Measurements from ENCODE around the gene MUC6.

MUC6 gene, protein sequence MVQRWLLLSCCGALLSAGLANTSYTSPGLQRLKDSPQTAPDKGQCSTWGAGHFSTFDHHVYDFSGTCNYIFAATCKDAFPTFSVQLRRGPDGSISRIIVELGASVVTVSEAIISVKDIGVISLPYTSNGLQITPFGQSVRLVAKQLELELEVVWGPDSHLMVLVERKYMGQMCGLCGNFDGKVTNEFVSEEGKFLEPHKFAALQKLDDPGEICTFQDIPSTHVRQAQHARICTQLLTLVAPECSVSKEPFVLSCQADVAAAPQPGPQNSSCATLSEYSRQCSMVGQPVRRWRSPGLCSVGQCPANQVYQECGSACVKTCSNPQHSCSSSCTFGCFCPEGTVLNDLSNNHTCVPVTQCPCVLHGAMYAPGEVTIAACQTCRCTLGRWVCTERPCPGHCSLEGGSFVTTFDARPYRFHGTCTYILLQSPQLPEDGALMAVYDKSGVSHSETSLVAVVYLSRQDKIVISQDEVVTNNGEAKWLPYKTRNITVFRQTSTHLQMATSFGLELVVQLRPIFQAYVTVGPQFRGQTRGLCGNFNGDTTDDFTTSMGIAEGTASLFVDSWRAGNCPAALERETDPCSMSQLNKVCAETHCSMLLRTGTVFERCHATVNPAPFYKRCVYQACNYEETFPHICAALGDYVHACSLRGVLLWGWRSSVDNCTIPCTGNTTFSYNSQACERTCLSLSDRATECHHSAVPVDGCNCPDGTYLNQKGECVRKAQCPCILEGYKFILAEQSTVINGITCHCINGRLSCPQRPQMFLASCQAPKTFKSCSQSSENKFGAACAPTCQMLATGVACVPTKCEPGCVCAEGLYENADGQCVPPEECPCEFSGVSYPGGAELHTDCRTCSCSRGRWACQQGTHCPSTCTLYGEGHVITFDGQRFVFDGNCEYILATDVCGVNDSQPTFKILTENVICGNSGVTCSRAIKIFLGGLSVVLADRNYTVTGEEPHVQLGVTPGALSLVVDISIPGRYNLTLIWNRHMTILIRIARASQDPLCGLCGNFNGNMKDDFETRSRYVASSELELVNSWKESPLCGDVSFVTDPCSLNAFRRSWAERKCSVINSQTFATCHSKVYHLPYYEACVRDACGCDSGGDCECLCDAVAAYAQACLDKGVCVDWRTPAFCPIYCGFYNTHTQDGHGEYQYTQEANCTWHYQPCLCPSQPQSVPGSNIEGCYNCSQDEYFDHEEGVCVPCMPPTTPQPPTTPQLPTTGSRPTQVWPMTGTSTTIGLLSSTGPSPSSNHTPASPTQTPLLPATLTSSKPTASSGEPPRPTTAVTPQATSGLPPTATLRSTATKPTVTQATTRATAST (N-terminal part only)

DNA sequence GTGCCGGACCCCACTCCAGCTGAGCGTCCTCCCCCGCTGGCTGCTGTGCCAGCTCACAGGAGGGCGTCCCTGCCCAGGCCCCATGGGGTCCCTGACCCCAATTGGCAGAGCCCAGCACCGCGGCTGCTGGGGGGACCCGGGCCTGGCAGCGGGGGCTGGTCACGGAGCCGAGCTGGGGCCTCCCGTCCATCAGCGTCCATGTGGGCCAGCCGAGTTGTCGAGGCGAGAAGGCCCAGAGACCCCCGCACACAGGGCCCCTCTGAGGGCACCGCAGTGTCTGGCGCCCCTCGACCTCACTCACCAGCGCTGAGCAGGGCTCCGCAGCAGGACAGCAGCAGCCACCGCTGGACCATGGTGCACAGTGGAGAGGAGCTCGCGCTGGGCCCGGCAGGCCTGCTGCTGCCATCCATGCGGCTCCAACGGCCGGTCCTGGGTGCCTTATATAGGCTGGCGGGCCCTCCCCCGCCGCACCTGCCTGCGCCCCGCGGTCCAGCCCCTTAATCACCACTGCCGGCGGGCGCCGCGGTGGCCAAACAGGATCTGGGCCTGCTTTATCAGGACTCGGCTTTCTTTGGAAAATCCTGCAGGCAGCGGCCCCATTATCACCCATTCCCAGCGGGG, at the start of gene MUC6:
TSS of gene MUC6 (minus strand) at position 416 of the 621 bp plus-strand sequence. CDS start at position 353, 63 bp downstream.
- no peak for DNase-seq

DNA sequence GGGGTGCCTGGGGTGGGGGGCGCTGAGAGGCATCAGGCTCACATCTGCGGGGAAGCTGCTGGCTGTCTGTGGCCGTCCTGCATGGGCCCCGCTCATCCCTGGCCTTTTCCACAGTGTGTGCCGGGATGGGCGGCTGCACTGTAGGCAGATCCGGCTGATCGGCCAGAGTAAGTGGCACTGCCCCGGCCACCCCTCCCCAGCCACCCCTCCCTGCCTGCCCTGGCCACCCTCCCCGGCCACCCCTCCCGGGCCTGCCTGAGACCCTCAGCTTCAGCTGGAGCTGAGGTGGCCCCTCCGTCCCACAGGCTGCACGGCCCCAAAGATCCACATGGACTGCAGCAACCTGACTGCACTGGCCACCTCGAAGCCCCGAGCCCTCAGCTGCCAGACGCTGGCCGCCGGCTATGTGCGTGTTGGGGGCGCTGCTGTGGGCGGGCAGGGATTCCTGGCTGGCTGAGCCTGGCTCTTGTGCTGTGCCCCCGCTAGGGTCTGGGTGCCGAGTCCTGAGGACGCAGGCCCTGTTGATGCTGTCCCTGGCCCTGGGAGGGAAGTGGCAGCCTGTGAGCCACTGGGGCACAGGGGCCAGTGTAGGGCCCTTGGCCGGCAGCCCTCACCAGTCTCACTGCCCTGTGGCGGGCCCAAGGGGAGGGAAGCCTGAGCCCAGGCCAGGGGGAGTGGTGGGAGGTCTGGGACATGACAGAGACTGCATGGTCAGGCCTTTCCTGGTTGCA, 49.1 kb upstream of the MUC6 start:
- no peak for DNase-seq

DNA sequence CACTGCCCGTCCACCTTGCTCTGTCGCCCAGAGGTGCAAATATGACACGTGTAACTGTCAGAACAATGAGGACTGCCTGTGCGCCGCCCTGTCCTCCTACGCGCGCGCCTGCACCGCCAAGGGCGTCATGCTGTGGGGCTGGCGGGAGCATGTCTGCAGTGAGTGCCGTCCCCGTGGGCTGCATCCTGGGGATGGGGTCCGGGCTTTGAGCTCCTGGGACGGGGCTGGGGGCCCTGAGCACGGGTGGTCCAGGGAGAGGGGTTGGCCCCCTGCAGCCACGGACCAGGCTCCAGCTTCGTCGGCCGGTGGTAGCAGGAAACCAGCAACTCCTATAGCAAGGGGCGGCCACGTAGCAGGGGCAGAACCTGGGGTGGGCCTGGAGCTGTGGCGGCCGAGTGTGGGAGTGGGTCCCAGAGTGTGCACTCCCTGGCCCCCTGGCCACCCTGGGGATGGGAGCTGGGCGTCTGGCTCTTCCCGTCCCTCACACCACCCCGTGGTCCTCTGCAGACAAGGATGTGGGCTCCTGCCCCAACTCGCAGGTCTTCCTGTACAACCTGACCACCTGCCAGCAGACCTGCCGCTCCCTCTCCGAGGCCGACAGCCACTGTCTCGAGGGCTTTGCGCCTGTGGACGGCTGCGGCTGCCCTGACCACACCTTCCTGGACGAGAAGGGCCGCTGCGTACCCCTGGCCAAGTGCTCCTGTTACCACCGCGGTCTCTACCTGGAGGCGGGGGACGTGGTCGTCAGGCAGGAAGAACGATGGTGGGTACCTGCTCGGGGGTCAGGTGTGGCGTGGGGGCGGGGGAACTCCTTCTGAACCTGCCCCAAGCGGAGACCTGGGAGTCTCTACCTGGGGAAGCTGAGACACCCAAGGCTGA, 48.3 kb upstream of the MUC6 start:
- no peak for DNase-seq

DNA sequence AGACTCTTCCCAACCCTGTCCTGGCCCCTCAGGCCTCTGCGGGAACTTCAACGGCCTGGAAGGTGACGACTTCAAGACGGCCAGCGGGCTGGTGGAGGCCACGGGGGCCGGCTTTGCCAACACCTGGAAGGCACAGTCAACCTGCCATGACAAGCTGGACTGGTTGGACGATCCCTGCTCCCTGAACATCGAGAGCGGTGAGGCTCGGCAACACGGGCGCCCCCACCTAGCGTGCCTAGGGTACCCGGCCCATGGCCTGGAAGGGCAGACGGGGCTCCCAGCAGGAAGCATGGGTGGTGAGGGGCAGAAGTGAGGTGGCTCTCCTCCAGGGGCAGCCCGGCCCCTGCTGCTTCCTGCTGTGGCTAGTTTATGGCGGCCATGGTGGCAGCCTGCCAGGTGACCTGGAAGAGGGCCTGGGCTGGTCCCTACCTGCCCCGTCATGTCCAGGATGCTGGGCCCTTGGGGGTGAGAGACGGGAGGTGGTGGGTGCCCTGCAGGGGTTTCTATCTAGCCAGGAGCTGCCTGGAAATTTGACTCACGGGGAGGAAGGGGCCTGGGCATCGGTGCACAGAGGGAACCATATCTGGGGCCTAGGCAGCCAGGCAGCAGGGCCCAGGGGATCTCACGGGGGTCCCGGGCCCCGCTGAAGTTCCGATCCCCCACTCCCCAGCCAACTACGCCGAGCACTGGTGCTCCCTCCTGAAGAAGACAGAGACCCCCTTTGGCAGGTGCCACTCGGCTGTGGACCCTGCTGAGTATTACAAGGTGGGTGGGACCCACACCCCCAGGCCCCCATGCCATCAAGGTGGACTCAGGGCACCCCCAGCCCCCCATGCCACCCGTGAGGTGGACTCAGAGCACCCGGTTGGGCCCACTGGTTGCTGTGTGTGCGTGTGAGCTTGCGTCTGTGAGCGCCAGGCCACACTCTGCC, 47.4 kb upstream of the MUC6 start:
- DNase-seq: no peak

DNA sequence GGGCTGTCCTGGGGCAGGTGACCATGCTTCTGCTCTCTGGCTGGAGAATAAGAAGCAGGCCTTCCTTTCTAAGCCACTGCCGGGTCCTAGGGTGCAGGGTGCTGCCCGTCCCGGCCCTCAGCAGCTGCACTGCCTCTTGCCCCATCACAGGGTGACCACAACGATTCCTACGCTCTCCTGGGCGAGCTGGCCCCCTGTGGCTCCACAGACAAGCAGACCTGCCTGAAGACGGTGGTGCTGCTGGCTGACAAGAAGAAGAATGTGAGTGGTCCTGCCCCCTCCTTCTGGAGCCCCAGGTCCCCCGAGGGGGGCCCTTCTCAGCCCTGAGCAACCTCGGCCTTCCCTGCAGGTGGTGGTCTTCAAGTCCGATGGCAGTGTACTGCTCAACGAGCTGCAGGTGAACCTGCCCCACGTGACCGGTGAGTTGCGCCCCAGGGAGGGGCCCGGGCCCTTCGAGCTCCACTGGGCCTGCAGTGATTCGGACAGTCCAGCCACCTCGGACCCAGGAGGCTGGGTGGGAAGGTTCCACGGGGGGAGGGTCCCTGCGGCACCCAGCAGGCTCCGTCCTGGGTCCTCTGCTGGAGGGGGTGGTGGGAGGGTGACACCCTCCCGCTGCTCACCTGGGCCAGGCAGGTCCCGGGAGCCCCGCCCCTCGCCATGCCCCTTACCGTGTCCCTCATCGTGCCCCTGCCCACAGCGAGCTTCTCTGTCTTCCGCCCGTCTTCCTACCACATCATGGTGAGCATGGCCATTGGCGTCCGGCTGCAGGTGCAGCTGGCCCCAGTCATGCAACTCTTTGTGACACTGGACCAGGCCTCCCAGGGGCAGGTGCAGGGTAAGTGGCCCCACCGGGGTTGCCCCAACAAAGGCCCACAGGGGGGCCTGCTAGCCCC, 46.5 kb upstream of the MUC6 start:
- no peak for DNase-seq

DNA sequence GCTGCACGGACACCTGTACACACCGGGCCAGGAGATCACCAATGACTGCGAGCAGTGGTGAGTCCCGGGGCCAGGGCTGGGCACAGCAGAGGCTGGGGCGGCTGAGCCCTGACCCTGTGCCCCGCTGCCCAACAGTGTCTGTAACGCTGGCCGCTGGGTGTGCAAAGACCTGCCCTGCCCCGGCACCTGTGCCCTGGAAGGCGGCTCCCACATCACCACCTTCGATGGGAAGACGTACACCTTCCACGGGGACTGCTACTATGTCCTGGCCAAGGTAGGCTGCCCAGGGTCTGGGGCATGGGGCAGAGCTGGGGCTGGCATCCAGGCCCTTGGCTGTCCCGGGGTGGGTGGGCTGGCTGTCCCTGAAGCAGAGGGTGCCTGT, 45.8 kb upstream of the MUC6 start:
- DNase-seq: no peak

DNA sequence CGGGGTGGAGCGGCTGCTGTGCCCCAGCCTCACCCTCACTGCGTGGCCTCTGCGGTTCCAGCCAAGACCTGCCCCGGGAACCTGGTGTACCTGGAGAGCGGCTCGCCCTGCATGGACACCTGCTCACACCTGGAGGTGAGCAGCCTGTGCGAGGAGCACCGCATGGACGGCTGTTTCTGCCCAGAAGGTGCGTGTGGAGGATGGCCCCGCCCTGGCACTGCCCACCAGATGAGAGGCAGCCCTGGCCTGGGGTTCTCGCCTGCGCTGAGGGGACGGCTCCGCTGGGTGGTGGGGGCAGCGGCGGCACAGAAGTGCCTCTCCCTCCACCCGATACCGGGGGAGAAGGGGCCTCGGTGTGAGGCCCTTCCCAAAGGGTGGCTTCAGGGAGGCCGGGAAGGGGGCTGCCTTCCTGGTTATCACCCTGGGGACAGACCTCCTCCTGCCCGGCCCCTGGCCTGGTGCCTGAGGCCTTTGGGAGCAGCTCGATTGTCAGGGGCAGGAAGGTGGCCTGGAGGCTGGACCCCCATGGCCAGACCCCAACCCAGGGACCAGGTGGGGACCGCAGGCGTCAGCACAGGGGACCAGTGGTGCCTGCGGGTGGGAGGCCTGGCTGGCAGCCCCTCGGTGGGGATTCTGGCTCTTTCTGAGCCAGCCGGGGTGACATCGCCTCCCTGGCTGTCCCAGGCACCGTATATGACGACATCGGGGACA, 45.2 kb upstream of the MUC6 start:
- no peak for DNase-seq

DNA sequence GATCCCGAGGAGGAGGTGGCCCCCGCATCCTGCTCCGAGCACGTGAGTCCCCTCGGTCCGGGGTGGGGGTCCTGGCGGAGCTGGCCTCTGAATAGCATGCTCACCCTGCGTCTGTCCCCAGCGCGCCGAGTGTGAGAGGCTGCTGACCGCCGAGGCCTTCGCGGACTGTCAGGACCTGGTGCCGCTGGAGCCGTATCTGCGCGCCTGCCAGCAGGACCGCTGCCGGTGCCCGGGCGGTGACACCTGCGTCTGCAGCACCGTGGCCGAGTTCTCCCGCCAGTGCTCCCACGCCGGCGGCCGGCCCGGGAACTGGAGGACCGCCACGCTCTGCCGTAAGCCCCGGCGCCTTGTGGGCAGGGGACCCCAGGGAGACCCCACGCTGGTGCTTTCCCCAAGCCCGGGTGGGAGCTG, 41.7 kb upstream of the MUC6 start:
- DNase-seq: no peak

DNA sequence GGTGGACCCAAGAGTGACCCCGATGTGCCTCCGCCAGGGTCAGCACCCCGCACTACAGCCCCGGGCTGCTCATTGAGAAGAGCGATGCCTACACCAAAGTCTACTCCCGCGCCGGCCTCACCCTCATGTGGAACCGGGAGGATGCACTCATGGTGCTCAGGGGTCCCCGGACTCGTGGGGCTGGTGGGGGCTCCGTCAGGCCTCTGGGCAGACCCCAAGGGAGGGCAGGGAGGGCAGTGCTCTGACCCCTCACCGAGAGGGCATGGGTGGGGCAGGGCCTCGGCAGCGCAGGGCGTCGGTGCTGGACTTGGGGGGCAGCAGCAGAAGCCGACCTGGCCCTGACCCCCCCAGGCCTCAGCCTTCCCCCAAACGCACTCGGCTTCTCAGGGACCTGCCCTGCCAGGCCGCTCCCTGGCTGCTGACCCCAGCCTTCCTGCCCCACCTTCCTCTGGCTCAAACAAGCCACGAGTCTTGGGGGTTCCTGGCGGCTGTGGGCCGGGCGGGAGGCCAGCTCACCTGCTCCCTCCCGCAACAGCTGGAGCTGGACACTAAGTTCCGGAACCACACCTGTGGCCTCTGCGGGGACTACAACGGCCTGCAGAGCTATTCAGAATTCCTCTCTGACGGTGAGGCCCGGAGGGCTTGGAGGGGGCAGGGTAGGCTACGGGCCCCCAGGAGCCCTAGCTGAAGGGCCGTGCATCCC, 41.0 kb upstream of the MUC6 start:
- no peak for DNase-seq

DNA sequence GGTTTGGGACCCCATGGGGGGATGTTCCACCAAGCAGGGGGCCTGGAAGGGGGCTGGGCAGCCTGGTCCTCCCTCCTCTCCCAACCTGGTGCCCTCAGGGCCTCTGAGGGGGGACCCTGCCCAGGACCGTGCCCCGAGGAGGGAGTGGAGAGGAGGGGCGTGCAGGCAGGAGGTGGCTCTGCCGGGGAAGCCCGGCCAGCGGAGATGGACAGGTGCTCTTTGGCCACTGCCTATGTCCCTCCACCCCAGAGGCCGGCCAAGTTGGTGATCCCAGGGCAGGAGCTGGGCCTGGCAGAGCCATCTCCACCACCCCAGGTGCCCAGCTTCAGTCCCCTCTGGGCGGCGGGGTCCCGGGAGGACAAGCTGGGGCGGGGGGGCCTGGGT, 40.5 kb upstream of the MUC6 start:
- no peak for DNase-seq

DNA sequence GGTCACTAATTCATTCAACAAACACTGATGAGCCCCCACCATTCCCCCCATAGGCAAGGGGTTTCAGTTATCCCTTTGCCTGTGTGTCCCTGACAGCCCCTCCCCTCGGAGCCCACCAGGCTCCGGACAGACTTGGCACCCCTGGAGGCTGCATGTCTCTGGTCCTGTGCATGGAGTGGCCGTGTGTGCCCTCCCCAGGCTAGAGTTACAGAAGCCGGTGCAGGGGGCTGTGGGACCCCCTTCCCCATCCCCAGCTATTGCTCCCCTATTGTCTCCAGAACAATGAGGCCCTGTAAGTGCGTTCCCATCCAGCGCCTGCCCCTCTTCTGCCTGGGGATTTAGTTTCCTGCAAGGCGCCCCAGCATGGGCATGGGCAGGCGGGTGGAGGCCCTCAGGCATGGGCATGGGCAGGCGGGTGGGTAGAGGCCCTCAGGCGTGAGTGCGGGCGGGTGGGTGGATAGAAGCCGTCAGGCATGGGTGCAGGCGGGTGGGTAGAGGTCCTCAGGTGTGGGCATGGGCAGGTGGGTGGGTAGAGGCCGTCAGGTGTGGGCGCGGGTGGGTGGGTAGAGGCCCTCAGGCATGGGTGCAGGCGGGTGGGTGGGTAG, 39.6 kb upstream of the MUC6 start:
- no peak for DNase-seq

DNA sequence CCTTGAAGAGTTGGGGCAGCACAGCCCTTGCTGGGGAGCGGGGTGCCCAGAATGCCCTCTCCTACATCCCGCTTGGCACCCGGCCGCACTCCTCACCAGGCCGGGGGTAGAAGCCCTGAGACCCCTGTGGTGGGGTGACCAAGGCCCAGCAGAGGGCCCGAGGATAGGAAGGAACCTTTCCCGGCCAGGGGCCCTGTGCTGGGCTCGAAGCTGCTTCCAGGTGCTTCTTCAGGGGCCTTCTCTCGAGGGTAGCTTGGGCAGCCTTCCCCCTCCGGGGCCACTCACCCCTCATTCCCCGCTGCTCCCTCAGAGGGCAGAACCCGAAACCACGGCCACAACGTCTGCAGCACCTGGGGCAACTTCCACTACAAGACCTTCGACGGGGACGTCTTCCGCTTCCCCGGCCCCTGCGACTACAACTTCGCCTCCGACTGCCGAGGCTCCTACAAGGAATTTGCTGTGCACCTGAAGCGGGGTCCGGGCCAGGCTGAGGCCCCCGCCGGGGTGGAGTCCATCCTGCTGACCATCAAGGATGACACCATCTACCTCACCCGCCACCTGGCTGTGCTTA, 38.9 kb upstream of the MUC6 start:
- no peak for DNase-seq

DNA sequence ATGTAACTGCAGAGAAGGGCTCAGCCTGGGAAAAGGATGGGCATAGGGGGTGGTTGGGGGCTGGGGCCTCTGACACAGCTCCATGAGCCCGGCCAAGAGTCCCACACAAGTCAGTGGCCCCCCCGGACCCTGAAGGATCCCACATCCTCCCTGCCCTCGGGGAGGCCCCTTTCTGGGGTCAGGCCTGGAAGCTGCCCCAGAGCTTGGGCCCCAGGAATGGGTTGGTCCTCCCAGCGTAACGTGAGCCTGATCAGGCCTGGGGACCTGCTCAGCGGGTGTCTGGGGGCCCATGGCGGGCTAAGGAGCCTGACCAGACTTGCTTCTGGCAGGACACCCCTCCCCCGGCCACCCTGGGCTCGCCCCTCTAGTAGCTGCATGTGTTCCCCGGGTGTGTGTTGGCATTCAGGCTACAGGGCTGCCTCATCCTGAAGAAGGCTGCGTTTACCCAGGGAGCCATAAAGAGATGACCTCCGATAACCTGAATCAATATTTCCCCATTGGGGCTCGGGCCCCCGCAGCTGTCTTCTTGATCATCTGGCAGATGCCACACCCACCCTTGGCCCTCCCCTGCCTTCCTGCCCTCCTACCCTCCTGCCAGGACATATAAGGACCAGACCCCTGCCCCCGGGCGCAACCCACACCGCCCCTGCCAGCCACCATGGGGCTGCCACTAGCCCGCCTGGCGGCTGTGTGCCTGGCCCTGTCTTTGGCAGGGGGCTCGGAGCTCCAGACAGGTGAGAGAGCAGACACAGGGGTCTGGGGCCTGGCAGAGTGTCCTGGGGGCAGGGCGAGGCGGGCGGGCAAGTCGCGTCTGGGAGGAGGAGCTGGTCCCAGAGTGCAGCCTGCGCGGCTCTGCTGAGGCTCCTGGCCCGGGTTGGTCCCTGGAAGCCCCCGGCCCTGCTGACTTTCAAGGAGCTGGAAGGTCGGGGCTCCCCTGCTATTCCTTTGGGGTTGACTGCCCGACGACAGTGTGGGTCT, 38.0 kb upstream of the MUC6 start, which contains the start of gene MUC2:
TSS of gene MUC2 (plus strand) at position 631 of the 978 bp plus-strand sequence.
- DNase-seq: no peak

DNA sequence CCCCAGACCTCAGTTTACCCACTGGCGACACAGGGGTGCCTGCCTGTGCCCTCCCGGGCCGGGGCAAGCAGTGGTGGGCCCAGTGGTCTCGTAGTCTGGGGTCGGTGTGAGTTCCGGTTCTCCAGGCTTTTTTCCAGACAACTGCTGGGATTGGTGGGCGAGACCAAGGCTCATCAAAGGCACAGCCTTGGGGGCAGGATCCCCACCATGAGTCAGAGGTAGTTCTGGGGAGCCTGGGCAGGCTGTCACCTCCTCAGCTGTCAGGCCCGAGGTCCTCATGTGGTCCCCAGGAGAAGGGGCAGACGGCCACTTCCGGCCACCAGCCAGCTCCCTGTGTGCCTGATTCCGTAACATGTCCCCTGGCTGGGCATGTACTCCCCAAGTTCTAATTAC, 37.3 kb upstream of the MUC6 start:
- no peak for DNase-seq

DNA sequence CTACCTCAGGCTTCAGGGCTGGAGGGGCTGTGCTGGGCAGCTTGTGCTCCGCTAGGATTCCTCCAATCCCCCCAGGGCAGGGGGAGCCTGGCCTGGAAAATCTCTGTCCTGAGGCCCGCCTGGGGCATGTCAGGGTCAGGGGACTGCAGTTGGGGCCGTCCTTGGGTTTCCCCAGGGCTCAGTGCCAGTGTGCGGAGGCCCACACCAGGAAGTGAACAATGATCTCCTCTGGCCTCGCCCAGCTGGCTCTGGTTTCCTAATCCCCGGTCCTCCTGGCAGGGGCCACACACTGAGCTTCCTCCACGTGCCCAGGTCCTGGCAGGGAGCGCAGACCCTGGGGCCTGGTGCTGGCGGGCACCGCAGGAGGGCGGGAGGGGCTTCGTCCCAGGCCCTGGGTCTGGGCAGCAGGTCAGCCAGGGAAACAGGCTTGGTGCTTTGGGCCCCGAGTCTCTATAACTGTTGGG, 36.8 kb upstream of the MUC6 start:
- peak; percentile 69 to 78 for DNase-seq

Measured in inflammatory macrophage treated with lipopolysaccharide for 1 hour (primary cell).